HG02884 (cell line): ENCODE results near the gene DYRK1A.

Experiments used
- ATAC-seq: cut with Tn5 transposase; IDR thresholded peaks from one replicate; pipeline ENCODE4 v1.9.1; 2021; ENCODE audit warnings: mild to moderate bottlenecking, moderate library complexity; ENCODE audit not compliant: unreplicated experiment

Gene DYRK1A

DNA sequence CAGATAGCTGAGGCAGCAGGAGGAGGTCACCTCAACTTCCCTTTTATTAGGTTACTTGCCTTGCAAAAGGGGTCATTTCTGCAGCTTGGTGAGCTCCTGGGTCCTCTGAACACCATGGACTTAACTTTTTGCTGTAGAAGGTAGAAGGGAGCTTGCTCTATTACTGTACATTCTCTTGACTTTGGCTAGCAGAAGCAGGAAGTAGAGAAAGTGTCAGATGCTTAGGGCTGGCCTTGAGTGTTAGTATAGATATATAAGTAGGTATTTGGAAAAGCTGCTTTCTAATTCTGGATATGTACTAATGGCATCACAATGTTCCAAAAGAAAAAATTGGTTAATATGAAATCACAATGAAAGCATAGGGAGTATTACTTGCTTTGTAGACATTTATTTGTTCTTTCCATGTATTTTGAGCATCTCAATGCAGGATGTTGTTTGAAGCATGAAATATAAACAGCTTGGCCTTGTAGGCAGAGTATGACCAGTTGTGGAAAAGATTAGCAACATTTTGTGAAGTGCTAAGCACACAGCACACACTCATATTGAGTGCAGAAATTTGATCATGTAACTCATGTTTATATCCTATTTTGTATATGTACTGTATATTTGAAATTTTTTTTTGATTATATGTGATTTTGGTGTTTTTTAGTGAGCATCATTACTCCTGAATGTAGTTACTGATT is 108.8 kb downstream of the DYRK1A start:
- ATAC-seq, result no peak

DNA sequence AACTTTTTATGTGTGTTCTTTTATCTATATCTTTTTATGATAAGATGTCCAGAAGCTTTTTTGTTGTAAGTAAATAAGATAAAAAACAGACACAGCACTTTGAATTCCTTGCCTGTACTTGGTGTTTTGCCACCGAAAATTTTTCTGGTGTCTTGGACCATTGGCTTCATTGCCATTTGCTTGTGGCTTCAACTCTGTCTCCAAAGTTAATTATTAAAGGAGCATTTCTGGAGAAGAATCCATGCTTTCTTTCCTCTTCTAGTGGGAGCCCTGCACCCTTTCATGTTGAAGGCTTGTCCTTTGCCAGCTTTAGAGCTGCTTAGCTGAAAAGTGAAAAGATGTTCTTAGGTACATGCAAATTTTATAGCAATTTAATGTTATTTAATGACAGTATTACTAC is 112.2 kb downstream of the DYRK1A start:
- no peak for ATAC-seq

DNA sequence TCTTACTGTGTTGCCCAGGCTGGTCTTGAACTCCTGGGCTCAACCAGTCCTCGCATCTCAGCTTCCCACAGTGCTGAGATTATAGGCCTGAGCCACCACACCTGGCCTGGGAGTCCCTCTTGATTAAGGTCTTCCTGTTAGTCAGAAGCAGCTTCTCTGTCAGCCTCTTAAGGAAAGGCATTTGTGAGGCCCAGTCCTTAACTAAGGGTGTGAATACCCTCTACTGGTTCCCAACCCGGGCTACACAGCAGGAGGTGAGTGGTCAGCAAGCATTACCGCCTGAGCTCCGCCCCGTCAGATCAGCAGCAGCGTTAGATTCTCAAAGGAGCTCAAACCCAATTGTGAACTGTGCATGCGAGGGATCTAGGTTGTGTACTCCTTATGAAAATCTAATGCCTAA is 117.2 kb downstream of the DYRK1A start:
- ATAC-seq, result no peak

GRCh38 chr21:37484535-37485474 is 118.2 kb downstream of the DYRK1A start:
- no peak for ATAC-seq

- ATAC-seq, result no peak
These were observed 123.0 kb downstream of the DYRK1A start for GRCh38 chr21:37489553-37489952.

GRCh38 chr21:37490084-37490483 is 123.5 kb downstream of the DYRK1A start:
- no peak for ATAC-seq

DNA sequence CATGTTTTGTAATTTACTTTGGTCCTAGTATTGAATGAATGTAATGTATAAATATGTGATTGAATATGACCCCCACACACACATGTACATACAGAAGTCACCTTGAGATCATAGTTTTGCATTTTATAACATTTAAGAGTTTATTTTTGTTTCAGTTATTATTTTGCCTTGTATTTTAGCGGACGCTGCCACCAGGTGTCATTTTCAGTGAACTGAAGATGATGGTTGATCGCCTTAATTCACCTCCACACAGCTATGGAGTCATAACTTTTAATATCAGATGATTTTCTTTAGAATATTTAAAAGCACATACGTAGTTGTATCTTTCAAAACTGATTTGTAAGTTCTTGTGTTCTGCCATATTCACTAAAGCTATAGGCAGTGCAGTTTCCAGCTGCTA is 130.4 kb downstream of the DYRK1A start:
- no peak for ATAC-seq

DNA sequence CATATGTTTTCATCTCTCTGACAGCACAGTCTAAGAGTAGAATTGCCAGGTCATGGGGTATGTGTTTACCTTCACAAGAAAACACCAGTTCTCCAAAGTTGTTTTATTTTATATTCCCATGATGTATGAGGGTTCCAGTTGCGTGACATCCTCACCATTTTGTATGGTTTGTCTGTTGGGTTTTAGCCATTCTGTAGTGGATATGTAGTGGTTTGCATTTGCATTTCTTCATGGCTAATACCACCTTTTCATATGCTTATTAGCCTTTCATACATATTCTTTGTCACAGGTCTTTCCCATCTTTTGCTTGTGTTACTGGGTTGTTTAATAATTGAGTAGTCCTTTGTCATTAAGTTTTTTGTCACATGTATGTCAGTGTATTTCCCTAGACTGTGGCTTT is 132.1 kb downstream of the DYRK1A start:
- ATAC-seq, result no peak

GRCh38 chr21:37502947-37503346 is 136.4 kb downstream of the DYRK1A start:
- ATAC-seq, result no peak

DNA sequence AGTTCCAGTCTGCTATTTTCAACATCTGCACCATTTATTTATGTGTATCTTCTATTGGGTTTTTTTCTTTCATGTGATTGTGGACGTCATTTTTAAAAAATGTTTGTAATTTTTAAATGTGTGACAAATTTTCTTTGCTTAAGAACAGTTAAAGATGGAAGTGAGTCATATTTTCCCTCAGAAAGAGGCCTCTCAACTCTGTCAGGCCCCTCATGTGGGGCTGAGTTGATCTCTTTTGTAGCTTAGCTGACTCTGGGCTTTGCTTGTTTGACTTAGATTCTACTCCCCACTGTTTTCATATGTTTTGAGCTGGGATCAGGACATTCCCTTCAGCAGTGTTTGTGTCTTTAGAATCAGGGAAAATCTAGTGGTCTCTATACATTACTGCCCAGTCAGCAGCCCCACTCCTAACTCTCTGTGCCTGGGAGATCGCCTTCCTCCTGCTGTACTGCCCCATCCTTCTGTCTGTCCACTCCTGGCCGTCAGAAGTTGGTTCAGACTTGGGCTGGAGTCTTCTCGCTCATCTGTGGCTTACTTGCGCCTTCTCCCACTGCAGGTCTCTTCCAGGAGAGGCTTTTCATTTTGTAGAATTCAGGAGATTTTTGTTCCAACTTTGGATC is 137.4 kb downstream of the DYRK1A start:
- no peak for ATAC-seq

GRCh38 chr21:37505963-37506362 is 139.4 kb downstream of the DYRK1A start:
- ATAC-seq, result no peak

DNA sequence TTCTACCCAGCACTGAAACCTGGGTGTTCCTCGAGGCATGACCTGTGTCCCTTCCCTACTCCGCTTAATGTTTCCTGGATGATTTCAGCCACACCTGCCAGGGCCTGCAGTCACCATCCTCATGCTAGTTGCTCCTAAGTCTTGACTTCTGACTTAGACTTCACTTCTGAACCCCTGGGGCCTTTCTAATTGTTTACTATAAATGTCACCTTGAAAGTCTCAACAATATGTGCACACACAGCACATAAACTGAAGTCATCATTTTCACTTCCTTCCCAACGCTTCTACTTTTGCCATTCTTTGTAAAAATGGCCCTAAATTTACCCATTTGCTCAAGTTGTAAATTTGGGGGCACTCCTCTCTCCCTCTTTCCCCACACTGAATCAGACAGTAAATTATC is 141.1 kb downstream of the DYRK1A start:
- ATAC-seq, result no peak

- no peak for ATAC-seq
These were observed 141.8 kb downstream of the DYRK1A start for GRCh38 chr21:37508341-37508740.

DNA sequence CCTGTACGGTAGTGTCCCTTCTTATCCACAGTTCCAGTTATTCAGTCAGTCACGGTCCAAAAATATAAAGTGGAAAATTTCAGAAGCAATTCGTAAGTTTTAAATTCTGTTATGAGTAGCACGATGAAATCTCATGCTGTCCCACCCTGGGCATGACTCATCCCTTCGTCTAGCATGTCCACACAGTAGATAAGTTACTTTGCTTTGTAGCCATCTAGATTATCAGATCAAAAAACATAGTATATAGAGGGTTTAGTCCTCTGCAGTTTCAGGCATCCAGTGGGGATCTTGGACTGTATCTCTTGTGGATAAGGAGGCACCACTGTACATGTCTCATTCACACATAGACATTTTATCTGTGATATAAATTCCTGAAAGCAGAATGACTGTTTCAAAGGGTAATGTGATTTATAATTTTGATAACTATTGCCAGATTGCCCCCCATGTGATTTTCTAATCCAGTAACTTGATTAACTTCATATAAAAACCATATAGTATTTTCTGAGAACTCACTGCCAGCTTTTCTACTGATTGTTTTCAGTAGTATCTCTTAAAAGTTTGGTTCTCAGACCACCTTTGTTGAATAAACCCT is 143.3 kb downstream of the DYRK1A start:
- ATAC-seq, result no peak

DNA sequence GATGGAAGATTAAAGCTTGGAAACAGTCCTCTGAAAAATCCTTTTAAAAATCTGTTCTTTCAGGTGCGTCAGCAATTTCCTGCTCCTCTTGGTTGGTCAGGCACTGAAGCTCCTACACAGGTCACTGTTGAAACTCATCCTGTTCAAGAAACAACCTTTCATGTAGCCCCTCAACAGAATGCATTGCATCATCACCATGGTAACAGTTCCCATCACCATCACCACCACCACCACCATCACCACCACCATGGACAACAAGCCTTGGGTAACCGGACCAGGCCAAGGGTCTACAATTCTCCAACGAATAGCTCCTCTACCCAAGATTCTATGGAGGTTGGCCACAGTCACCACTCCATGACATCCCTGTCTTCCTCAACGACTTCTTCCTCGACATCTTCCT is 145.3 kb downstream of the DYRK1A start:
- no peak for ATAC-seq

- ATAC-seq, result no peak
These were observed 146.8 kb downstream of the DYRK1A start for GRCh38 chr21:37513383-37513782.

- ATAC-seq, result no peak
These were observed 147.6 kb downstream of the DYRK1A start for GRCh38 chr21:37514038-37514667.

- no peak for ATAC-seq
These were observed 150.4 kb downstream of the DYRK1A start for GRCh38 chr21:37516998-37517397.

DNA sequence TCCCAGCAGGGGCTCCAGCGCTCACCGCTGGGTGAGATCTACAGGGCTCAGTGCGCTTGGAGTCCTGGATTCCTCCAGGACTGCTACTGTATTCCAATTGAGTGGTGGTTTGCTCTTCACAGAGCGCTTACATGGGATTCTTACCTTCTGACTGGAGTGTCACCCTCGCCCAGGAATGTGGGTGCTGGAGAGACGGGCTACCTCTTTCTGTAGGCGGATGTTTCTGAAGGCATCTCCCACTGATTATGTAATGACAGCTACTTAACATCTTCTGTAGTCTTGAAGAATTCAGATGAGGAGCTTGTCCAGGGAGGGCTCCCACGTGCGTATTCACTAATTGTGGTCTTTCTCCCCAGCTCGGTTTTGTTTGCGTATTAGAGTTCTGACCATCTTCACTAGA is 154.2 kb downstream of the DYRK1A start:
- ATAC-seq, result no peak

GRCh38 chr21:37521658-37522057 is 155.1 kb downstream of the DYRK1A start:
- ATAC-seq, result no peak
